ENCODE results near the gene MRPL24.

Gene MRPL24

DNA sequence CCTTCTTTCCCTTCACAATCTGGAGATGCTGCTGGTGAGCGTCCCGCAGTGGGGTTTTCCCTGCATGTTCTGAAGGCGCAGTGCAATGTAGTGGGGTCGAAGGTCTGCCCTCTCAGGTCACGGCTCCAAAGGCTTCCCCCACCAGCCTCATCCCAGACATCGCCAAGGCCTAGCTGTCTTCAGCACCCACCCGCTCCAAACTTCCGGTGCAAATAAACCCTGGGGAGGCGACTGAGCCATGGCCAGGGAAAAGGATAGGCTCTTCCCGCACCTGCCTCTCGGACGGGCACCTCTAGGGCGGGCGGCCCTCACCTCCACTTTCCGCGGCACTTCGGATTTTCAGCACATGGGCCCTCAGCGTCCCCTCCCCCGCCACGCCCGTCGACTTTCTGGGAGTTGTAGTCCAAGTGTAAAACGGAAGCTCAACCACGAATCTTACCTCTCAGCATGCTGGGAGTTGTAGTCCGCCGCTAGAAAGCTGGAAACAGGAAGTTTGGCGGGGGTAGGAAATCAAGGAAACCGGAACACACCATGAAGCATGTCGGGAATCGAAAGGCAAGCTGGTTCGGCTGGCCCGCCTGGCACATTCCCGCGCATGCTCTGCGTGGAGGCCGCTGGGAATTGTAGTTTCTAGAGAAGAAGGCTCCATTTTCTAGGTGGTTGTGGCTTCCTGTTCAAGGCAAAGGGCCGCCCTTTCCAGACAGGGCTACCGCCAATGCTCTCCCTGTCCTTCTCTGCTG lies at the start of gene MRPL24:
TSS of gene MRPL24 (minus strand) at position 348 of the 740 bp plus-strand sequence. CDS start 2,384 bp downstream, outside the sequence.
- Histone ChIP-seq H3K9me3 (no peaks in the 10 kb centered on the region), H3K27ac (peak within 1 kb of the TSS; percentile 82), H3K4me3 (peak within 1 kb of the TSS; percentile 80), H4K20me1 (peaks cover 42% of the 10 kb centered on the region), H3K4me1 (peaks cover 55% of the 10 kb centered on the region), H3K9ac (peak within 1 kb of the TSS; percentile 85), H3K4me2 (peak within 1 kb of the TSS; percentile 93), H3K36me3 (peaks cover 78% of the 10 kb centered on the region), H3K27me3 (no peaks in the 10 kb centered on the region)
- no peak for TF ChIP-seq Cebpa-rat (IDR thresholded peaks at IDR 0.05)

DNA sequence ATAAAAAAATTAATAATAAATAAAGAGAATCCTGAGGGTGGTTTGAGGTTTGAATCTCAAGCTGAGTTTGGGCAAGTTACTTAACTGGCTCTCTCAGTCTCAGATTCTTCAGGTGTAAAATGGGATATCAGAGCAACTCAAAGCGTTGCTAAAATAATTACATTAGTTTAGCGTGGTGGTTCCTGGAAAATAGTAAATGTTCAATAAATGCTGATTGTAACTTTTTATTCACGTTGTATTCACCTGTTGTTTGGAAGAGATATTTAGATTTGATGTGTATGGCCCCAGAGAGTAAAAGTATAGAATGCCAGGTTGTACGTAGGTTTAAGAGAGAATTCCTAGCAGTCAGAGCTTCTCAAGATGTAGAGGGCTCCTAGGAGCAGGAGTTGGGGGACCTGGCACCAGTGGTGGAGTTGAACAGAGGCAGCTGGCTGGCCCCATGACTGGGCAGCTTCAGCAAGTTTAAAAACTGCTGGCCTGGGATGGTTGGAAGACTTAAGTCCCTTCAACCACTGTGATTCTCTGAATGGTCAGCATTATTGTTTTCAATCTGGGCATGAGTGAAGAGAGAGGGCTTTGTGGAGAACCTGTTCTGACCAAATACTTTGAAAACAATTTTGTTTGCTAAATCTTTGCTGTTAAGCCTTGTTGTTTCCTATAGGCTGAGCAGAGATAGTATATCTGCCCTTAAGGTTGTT lies 48.9 kb upstream of the MRPL24 start:
- no peak for TF ChIP-seq Cebpa-rat (IDR thresholded peaks at IDR 0.05)
- no peaks in the 10 kb centered on the region for H3K27me3 ChIP-seq
- H3K4me1 ChIP-seq, result peaks cover 21% of the 10 kb centered on the region
- no peaks in the 10 kb centered on the region for H3K9me3 ChIP-seq
- peaks cover 80% of the 10 kb centered on the region for H4K20me1 ChIP-seq
- H3K4me2 ChIP-seq, result no peak overlapping the region
- H3K27ac ChIP-seq, result no peak overlapping the region
- H3K9ac ChIP-seq, result no peak overlapping the region
- peaks cover 97% of the 10 kb centered on the region for H3K36me3 ChIP-seq
- H3K4me3 ChIP-seq, result no peak overlapping the region

DNA sequence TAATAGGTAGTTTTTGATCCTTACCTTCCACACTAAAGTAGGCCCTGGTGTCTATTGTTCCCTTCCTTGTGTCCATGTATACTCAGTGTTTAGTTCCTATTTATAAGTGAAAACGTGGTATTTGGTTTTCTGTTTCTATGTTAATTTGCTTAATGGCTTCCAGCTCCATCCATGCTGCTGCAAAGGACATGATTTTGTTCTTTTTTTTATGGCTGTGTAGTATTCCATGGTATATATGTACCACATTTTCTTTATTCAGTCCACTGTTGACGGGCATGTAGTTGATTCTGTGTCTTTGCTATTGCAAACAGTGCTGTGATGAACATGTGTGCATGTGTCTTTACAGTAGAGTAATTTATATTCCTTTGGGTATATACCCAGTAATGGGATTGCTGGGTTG lies 47.2 kb upstream of the MRPL24 start:
- Histone ChIP-seq H3K4me2 (no peak overlapping the region), H3K4me3 (no peak overlapping the region), H3K27me3 (no peaks in the 10 kb centered on the region), H3K27ac (no peak overlapping the region), H3K9ac (no peak overlapping the region), H3K4me1 (peaks cover 30% of the 10 kb centered on the region), H3K9me3 (no peaks in the 10 kb centered on the region), H3K36me3 (peaks cover 97% of the 10 kb centered on the region), H4K20me1 (peaks cover 83% of the 10 kb centered on the region)
- no peak for TF ChIP-seq Cebpa-rat (IDR thresholded peaks at IDR 0.05)

DNA sequence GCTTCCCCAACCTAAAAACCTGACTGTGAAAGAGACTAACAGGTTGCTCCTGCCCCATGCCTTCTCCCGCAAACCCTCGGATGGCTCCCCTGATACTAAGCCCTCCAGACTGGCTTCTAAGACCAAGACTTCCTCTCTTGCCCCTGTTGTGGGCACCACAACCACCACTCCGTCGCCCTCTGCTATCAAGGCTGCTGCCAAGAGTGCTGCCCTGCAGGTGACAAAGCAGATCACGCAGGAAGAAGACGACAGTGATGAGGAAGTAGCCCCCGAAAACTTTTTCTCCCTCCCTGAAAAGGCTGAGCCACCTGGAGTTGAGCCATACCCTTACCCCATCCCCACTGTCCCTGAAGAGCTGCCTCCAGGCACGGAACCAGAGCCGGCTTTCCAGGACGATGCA lies 45.8 kb upstream of the MRPL24 start:
- Histone ChIP-seq H3K27ac (peak overlapping the region; percentile 26; the same call in 1 of the 2 replicates), H3K4me1 (peaks cover 30% of the 10 kb centered on the region), H3K4me2 (peak overlapping the region; percentile 19; the same call in 1 of the 2 replicates), H4K20me1 (peaks cover 86% of the 10 kb centered on the region), H3K36me3 (peaks cover 97% of the 10 kb centered on the region), H3K9ac (no peak overlapping the region), H3K27me3 (no peaks in the 10 kb centered on the region), H3K4me3 (no peak overlapping the region), H3K9me3 (peaks cover 5% of the 10 kb centered on the region; the same call in 1 of the 2 replicates)
- no peak for TF ChIP-seq Cebpa-rat (IDR thresholded peaks at IDR 0.05)

DNA sequence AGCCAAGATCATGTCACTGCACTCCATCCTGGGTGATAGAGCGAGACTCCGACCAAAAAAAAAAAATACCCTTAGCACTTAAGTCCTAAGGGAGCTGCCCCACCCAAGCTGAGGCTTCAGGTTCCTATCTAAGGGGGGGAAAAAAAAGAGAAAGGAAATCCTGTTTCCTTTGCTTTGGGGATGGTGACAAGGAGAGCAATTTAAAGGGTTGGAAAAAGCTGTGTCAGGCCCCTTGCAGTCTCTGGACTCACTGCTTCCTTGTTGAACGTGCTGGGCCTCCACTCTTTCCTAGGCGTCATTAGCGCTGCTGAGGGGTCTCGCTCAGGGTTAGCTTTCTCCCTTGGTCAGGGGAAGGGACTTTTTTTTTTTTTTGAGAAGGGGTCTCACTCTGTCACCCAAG lies 44.6 kb upstream of the MRPL24 start:
- Histone ChIP-seq H4K20me1 (peaks cover 88% of the 10 kb centered on the region), H3K4me2 (peak overlapping the region; percentile 58), H3K36me3 (peaks cover 97% of the 10 kb centered on the region), H3K27ac (peak overlapping the region; percentile 18; the same call in 1 of the 2 replicates), H3K9ac (no peak overlapping the region; the same call in 1 of the 2 replicates), H3K9me3 (peaks cover 5% of the 10 kb centered on the region; the same call in 1 of the 2 replicates), H3K4me3 (no peak overlapping the region), H3K27me3 (no peaks in the 10 kb centered on the region), H3K4me1 (peaks cover 30% of the 10 kb centered on the region)
- no peak for TF ChIP-seq Cebpa-rat (IDR thresholded peaks at IDR 0.05)

DNA sequence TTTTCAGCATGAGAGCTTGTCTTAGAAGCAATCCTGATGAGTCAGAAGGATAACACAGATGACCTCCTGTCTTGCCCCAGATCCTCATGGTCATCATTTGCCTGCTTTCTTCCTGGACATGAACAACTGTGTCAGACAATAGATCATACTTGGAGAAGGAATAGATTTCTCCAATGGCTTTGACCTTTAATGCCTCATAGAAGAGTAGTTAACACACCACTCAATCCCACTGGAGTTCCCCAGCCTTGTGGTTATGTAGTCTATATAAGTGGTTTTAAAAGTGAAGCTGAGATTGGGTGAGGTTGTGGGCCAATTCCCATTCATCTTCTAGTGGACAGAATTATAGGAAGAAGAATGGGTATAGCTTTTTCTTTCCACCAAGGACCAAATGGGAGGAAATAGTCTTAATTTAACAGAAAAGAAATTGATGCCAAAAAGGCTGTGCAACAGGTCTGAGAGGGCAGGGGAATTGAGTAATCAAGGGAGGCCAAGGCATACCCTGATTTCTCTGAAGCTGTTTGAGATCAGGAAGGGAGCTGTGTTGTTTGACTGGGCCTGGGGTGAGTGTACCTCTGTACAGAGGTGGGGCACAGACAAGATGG lies 40.8 kb upstream of the MRPL24 start:
- no peak for TF ChIP-seq Cebpa-rat (IDR thresholded peaks at IDR 0.05)
- Histone ChIP-seq H3K27me3 (no peaks in the 10 kb centered on the region), H3K4me1 (peaks cover 37% of the 10 kb centered on the region), H3K36me3 (peaks cover 90% of the 10 kb centered on the region), H4K20me1 (peaks cover 96% of the 10 kb centered on the region), H3K9me3 (peaks cover 5% of the 10 kb centered on the region; the same call in 1 of the 2 replicates), H3K4me3 (no peak overlapping the region), H3K4me2 (no peak overlapping the region), H3K9ac (no peak overlapping the region), H3K27ac (no peak overlapping the region)

DNA sequence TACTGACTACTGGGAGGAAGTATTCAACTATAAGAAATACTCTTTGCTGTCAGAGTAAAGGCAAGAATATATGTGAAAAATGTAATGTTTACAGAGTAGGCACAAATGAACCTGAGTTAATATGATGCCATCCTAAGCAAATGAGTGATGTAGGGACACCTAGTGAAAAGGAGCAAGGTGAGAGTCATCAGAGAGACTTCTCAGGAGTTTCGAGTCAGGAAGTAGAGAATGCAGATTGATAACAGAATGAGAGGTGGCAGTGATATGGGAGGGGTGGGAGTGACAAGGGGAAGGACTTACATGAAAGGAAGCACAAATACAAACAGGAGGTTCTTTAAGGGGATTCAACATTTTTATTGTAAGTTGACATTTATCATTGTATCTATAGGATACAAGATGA lies 36.7 kb upstream of the MRPL24 start:
- Histone ChIP-seq H3K4me3 (no peak overlapping the region), H3K27me3 (no peaks in the 10 kb centered on the region), H3K27ac (no peak overlapping the region), H3K36me3 (peaks cover 77% of the 10 kb centered on the region), H3K4me1 (peaks cover 29% of the 10 kb centered on the region), H4K20me1 (peaks cover 96% of the 10 kb centered on the region), H3K9ac (no peak overlapping the region), H3K4me2 (no peak overlapping the region), H3K9me3 (peaks cover 5% of the 10 kb centered on the region; the same call in 1 of the 2 replicates)
- TF ChIP-seq Cebpa-rat (IDR thresholded peaks at IDR 0.05), result no peak

DNA sequence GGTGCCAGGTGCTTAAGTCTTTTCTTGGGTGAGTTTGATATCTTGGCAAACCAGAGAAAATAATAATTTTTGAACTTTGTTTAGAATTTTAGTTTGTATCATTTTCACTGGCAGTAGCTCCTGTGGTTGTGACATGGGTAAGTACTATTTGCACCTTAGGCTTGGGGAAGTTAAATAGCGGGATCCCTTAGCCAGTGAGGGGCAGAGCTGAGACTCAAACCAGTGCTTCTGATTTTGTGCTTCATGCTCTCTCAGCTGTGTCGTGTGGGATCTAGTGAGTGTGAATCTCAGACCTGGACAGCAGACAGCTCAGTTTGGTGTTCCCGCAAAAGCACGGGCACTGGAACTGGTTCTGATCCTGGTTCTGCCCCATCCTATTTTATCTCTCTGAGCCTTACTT lies 36.1 kb upstream of the MRPL24 start:
- no peak overlapping the region for H3K27ac ChIP-seq
- no peak overlapping the region for H3K9ac ChIP-seq
- H4K20me1 ChIP-seq, result peaks cover 96% of the 10 kb centered on the region

DNA sequence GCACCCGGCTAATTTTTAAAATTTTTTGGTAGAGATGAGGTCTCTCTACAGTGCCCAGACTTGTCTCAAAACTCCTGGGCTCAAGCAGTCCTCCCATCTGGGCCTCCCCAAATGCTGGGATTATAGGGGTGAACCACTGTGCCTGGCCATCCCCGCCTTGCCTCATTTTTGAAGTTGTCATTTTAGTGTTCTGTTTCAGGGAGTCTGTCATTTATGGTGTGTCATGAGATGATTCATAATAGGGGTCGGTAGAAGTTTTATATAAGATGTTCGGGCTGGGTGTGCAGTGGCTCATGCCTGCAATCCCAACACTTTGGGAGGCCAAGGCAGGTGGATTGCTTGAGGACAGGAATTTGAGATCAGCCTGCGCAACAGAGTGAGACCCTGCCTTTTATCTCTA lies 34.9 kb upstream of the MRPL24 start:
- Histone ChIP-seq H3K36me3 (peaks cover 76% of the 10 kb centered on the region), H3K4me3 (no peak overlapping the region), H3K27me3 (no peaks in the 10 kb centered on the region), H3K9ac (no peak overlapping the region; the same call in 1 of the 2 replicates), H3K4me2 (peak overlapping the region; percentile 12; the same call in 1 of the 2 replicates), H3K4me1 (peaks cover 38% of the 10 kb centered on the region), H4K20me1 (peaks cover 96% of the 10 kb centered on the region), H3K9me3 (no peaks in the 10 kb centered on the region), H3K27ac (no peak overlapping the region)
- TF ChIP-seq Cebpa-rat (IDR thresholded peaks at IDR 0.05), result no peak

More for the DNA sequence above, 36.1 kb upstream of the MRPL24 start:
- H3K4me1 ChIP-seq, result peaks cover 29% of the 10 kb centered on the region
- H3K36me3 ChIP-seq, result peaks cover 77% of the 10 kb centered on the region
- TF ChIP-seq Cebpa-rat (IDR thresholded peaks at IDR 0.05), result no peak
- H3K9me3 ChIP-seq, result peaks cover 2% of the 10 kb centered on the region; the same call in 1 of the 2 replicates
- H3K4me3 ChIP-seq, result no peak overlapping the region
- no peaks in the 10 kb centered on the region for H3K27me3 ChIP-seq
- no peak overlapping the region for H3K4me2 ChIP-seq

Data from BLaER1 (cell line).